HepG2 (cell line): ENCODE results near the gene C1RL. TPM values are rescaled to one million over a fixed set of nuclear protein-coding genes. Genes with fewer than 3 reads are reported as not detected.

Source experiments
- CEBPB ChIP-seq: IDR thresholded peaks from 2 replicates; pipeline ENCODE4 v1.6.1; 2011; ENCODE audit warnings: low read depth, low read length, improper control_type of control experiment, borderline replicate concordance
- HOXA3 ChIP-seq: sonication (generic); formaldehyde crosslinking; IDR thresholded peaks from 2 replicates; pipeline ENCODE4 v1.5.0; 2020; ENCODE audit warnings: missing genetic modification reagents
- KDM3A ChIP-seq: IDR thresholded peaks from 2 replicates; pipeline ENCODE4 v1.6.1; 2018; ENCODE audit warnings: low read depth, missing compliant biosample characterization
- KDM5B ChIP-seq: sonication (generic); formaldehyde crosslinking; IDR thresholded peaks from 2 replicates; pipeline ENCODE4 v1.4.0; 2020; ENCODE audit warnings: missing genetic modification reagents, mild to moderate bottlenecking, borderline replicate concordance
- NFIB ChIP-seq: sonication (generic); formaldehyde crosslinking; IDR thresholded peaks from 2 replicates; pipeline ENCODE4 v1.9.0; 2021; ENCODE audit warnings: missing genetic modification reagents, mild to moderate bottlenecking, borderline replicate concordance
- NR1H2 ChIP-seq: sonication (generic); formaldehyde crosslinking; IDR thresholded peaks from 2 replicates; pipeline ENCODE4 v1.8.1; 2022; ENCODE audit warnings: low read depth, missing genetic modification reagents, borderline replicate concordance
- POLR2G ChIP-seq: fragments of 200-400 bp; formaldehyde crosslinking; IDR thresholded peaks from 2 replicates; pipeline ENCODE4 v1.6.1; 2018; ENCODE audit warnings: mild to moderate bottlenecking, low read depth, low read length, moderate library complexity
- REL ChIP-seq: sonication (generic); formaldehyde crosslinking; conservative IDR thresholded peaks from 2 replicates; pipeline ENCODE4 v1.8.0; 2022; ENCODE audit warnings: mild to moderate bottlenecking, missing genetic modification reagents, moderate library complexity
- TBX2 ChIP-seq: sonication (generic); formaldehyde crosslinking; IDR thresholded peaks from 2 replicates; pipeline ENCODE4 v1.5.0; 2020; ENCODE audit warnings: missing genetic modification reagents, mild to moderate bottlenecking, borderline replicate concordance
- YEATS2 ChIP-seq: sonication (generic); formaldehyde crosslinking; IDR thresholded peaks from 2 replicates; pipeline ENCODE4 v1.4.0; 2020; ENCODE audit warnings: missing genetic modification reagents, borderline replicate concordance
- ZBTB20 ChIP-seq: sonication (generic); formaldehyde crosslinking; IDR thresholded peaks from 2 replicates; pipeline ENCODE4 v1.8.1; 2023; ENCODE audit warnings: missing genetic modification reagents, low read depth, mild to moderate bottlenecking, borderline replicate concordance
- ZFP36 ChIP-seq: fragments of 150-350 bp; IDR thresholded peaks from 2 replicates; pipeline ENCODE4 v1.6.1; 2018; ENCODE audit warnings: borderline replicate concordance, low read length, low read depth; ENCODE audit not compliant: partially characterized antibody
- ZFP37 ChIP-seq: sonication (generic); formaldehyde crosslinking; IDR thresholded peaks from 2 replicates; pipeline ENCODE4 v1.4.0; 2020; ENCODE audit warnings: missing genetic modification reagents, borderline replicate concordance
- ZFP90 ChIP-seq: sonication (generic); formaldehyde crosslinking; IDR thresholded peaks from 2 replicates; pipeline ENCODE4 v1.8.0; 2022; ENCODE audit warnings: missing genetic modification reagents, mild to moderate bottlenecking, inconsistent platforms, borderline replicate concordance
- ZNF224 ChIP-seq: sonication (generic); formaldehyde crosslinking; IDR thresholded peaks from 2 replicates; pipeline ENCODE4 v1.5.0; 2020; ENCODE audit warnings: mild to moderate bottlenecking, missing genetic modification reagents
- ZNF251 ChIP-seq: sonication (generic); formaldehyde crosslinking; IDR thresholded peaks from 2 replicates; pipeline ENCODE4 v1.9.0; 2021; ENCODE audit warnings: mild to moderate bottlenecking, missing genetic modification reagents
- ZNF567 ChIP-seq: sonication (generic); formaldehyde crosslinking; IDR thresholded peaks from 2 replicates; pipeline ENCODE4 v1.8.1; 2023; ENCODE audit warnings: mild to moderate bottlenecking, missing genetic modification reagents, borderline replicate concordance
- ZNF605 ChIP-seq: sonication (generic); formaldehyde crosslinking; IDR thresholded peaks from 2 replicates; pipeline ENCODE4 v1.8.0; 2022; ENCODE audit warnings: mild to moderate bottlenecking, missing genetic modification reagents
- polyA plus RNA-seq, 8 experiments: library from polyadenylated mRNA; depleted of rRNA in 3 of 8; stranded (reverse) in 7 of 8; unstranded in 1 of 8; fragments of >200 nt; fragmentation: Illumina TruSeq in 4 of 8; extraction: Trizol in 4 of 8; gene quantifications; 2 replicates each; pipeline versions ENCODE4 v1.2.1 to v1.2.3, GENCODE V29; 2011 to 2016; ENCODE audit warnings: low read depth in 4 of 8, missing spikeins in 1 of 8, mixed read lengths in 1 of 8; ENCODE audit not compliant: insufficient read depth in 1 of 8
- total RNA-seq, 5 experiments: library from RNA; depleted of rRNA; stranded (reverse); fragments of >200 nt; fragmentation: Illumina TruSeq; extraction: Trizol; gene quantifications; 2 replicates each; pipeline ENCODE4 v1.2.3, GENCODE V29; 2016; ENCODE audit warnings: low read depth in 1 of 5
- TF ChIP-seq, protein P1 (sequence below): sonication (generic); formaldehyde crosslinking; IDR thresholded peaks from 2 replicates; pipeline ENCODE4 v1.4.0; 2020; ENCODE audit warnings: low read depth, mild to moderate bottlenecking, missing genetic modification reagents
- TF ChIP-seq, protein P2 (sequence below): sonication (generic); formaldehyde crosslinking; IDR thresholded peaks from 2 replicates; pipeline ENCODE4 v1.9.0; 2021; ENCODE audit warnings: missing genetic modification reagents, borderline replicate concordance
- TF ChIP-seq, protein P3 (sequence below): sonication (generic); formaldehyde crosslinking; IDR thresholded peaks from 2 replicates; pipeline ENCODE4 v1.4.0; 2020; ENCODE audit warnings: mild to moderate bottlenecking, missing genetic modification reagents
- TF ChIP-seq, protein P4 (sequence below): sonication (generic); formaldehyde crosslinking; IDR thresholded peaks from 2 replicates; pipeline ENCODE4 v1.5.0; 2020; ENCODE audit warnings: missing genetic modification reagents, mild to moderate bottlenecking, borderline replicate concordance

Gene C1RL
- total and polyA plus RNA-seq, 2 of the 13 experiments (the other 11 are each of a cell fraction or from before 2014, with no cell fraction given): 28.9 to 53.1 TPM

DNA sequence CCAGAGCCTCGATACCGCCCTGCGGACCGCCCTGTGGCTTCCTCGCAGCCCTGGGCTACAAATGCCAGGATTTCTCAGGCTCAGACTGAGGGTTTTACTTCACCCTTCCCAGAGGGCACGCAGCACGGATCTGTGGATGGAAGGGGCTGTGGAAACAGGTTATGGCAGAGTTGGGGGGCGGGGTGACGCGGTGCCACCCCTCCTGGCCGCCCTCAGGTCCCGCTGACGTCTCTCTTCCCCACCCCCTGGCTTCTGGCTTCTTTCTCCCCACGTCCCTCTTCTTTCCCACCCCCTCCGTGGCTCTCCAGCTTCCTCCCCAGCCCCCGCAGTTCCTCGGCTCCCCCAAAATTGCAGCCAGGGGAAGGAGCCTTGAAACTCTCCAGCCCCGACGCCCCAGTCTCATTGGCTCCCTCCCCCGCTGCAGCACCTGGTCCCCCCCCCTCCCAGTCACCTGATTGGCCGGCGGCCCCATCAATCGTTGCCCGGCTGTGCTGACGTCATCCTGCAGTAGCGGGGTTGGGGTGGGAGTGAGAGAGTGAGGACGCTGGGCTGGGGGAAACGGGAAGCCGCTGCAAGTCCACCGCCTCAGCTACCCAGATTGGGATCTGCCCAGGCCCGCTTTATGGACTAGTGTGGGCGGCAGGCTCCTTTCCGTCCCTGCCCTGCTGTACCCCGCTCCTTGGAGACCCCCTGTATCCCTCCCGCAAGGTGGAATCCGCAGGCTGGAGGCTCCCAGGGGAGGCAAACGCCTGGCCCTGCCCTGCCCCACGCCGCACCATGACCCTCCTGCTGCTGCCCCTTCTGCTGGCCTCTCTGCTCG is 21.1 kb upstream of the C1RL start, which contains the start of gene CLSTN3 (continued):
- TF ChIP-seq, protein P1, sequence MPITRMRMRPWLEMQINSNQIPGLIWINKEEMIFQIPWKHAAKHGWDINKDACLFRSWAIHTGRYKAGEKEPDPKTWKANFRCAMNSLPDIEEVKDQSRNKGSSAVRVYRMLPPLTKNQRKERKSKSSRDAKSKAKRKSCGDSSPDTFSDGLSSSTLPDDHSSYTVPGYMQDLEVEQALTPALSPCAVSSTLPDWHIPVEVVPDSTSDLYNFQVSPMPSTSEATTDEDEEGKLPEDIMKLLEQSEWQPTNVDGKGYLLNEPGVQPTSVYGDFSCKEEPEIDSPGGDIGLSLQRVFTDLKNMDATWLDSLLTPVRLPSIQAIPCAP (CRISPR knock-in tag): no peak
- TF ChIP-seq ZNF224 (CRISPR knock-in tag) (no peak), NR1H2 (CRISPR knock-in tag) (0 out of 2 replicates have a peak, but pooled peaks have one; percentile 24), POLR2G (peak; percentile 80), CEBPB (no peak), ZFP90 (CRISPR knock-in tag) (0 out of 2 replicates have a peak, but pooled peaks have one; percentile 6), KDM3A (no peak), REL (CRISPR knock-in tag) (peak; percentile 53; the same call in 1 of the 2 replicates), ZNF605 (CRISPR knock-in tag) (no peak), ZFP37 (CRISPR knock-in tag) (no peak), ZBTB20 (CRISPR knock-in tag) (no peak), YEATS2 (CRISPR knock-in tag) (peak; percentile 20; the same call in 1 of the 2 replicates), HOXA3 (CRISPR knock-in tag) (peak; percentile 6; the same call in 1 of the 2 replicates), NFIB (CRISPR knock-in tag) (no peak), KDM5B (CRISPR knock-in tag) (no peak), ZNF251 (CRISPR knock-in tag) (no peak), TBX2 (CRISPR knock-in tag) (no peak), ZNF567 (CRISPR knock-in tag) (no peak), ZFP36 (no peak)
- TF ChIP-seq, protein P2, sequence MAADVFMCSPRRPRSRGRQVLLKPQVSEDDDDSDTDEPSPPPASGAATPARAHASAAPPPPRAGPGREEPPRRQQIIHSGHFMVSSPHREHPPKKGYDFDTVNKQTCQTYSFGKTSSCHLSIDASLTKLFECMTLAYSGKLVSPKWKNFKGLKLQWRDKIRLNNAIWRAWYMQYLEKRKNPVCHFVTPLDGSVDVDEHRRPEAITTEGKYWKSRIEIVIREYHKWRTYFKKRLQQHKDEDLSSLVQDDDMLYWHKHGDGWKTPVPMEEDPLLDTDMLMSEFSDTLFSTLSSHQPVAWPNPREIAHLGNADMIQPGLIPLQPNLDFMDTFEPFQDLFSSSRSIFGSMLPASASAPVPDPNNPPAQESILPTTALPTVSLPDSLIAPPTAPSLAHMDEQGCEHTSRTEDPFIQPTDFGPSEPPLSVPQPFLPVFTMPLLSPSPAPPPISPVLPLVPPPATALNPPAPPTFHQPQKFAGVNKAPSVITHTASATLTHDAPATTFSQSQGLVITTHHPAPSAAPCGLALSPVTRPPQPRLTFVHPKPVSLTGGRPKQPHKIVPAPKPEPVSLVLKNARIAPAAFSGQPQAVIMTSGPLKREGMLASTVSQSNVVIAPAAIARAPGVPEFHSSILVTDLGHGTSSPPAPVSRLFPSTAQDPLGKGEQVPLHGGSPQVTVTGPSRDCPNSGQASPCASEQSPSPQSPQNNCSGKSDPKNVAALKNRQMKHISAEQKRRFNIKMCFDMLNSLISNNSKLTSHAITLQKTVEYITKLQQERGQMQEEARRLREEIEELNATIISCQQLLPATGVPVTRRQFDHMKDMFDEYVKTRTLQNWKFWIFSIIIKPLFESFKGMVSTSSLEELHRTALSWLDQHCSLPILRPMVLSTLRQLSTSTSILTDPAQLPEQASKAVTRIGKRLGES: no peak
- TF ChIP-seq, protein P3, sequence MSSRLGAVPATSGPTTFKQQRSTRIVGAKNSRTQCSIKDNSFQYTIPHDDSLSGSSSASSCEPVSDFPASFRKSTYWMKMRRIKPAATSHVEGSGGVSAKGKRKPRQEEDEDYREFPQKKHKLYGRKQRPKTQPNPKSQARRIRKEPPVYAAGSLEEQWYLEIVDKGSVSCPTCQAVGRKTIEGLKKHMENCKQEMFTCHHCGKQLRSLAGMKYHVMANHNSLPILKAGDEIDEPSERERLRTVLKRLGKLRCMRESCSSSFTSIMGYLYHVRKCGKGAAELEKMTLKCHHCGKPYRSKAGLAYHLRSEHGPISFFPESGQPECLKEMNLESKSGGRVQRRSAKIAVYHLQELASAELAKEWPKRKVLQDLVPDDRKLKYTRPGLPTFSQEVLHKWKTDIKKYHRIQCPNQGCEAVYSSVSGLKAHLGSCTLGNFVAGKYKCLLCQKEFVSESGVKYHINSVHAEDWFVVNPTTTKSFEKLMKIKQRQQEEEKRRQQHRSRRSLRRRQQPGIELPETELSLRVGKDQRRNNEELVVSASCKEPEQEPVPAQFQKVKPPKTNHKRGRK: no peak
- TF ChIP-seq, protein P4, sequence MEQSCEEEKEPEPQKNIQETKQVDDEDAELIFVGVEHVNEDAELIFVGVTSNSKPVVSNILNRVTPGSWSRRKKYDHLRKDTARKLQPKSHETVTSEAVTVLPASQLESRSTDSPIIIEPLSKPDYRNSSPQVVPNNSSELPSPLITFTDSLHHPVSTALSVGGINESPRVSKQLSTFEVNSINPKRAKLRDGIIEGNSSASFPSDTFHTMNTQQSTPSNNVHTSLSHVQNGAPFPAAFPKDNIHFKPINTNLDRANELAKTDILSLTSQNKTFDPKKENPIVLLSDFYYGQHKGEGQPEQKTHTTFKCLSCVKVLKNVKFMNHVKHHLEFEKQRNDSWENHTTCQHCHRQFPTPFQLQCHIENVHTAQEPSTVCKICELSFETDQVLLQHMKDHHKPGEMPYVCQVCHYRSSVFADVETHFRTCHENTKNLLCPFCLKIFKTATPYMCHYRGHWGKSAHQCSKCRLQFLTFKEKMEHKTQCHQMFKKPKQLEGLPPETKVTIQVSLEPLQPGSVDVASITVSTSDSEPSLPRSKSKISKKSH (CRISPR knock-in tag): peak; percentile 54
